SW 1271 (cell line): ENCODE measurements around the gene SAP30.
A peak's percentile ranks its signal among the peaks of the same experiment; 100 is the strongest.

Source experiments
- DNase-seq, 2 experiments: peaks; one replicate each; lab custom pipeline; 2025; lab: John Stamatoyannopoulos, UW

The SAP30 gene

GRCh38 chr4:173370477-173371291, at the start of gene SAP30:
SAP30 (plus strand) TSS chr4:173370954; CDS start chr4:173371183, 229 bp downstream.
- peak; percentile 81 to 88 for DNase-seq

- no peak for DNase-seq
Measured at GRCh38 chr4:173325007-173325736, 45.6 kb upstream of the SAP30 start.

DNA sequence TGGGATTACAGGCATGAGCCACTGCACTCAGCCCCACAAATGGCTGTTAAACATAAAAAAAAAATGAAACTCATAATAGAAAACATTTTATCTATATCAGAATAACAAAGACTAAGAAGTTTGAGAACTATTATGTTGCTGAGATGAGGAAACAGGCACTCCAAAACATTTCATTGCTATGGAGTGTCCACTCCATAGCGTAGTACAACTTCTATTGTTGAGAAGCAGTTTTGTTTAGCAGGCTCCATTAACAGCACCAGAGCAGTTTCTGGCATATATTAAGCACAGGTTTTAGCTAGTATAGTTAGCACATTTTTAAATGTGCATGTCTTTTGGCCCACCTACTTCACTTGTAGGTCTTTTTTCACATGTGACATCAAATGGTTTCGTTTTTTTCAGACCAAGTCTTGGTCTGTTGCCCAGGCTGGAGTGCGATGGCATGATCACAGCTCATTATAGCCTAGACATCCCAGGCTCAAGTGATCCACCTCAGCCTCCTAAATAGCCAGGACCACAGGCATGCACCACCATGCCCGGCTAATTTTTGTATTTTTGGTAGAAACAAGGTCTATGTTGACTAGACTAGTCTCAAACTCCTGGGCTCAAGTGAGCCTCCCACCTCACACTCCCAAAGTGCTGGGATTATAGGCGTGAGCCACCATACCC, 42.4 kb upstream of the SAP30 start:
- no peak for DNase-seq

DNA sequence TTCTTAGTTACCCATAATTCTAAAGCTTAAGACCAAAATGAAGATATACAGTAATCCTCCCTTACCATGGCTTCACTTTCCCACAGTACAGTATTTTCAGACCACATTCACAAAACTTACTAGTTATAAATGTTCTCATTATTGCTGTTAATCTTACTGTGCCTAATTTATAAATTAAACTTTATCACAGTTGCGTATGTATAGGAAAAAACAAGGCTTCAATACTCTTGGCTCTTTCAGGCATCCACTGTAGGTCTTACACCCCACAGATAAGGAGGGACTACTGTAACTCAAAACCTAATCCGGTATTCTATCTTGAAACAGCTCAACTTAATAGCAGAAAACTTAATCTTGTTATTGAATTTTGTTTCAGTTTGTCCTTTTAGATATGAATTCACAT, 40.2 kb upstream of the SAP30 start:
- DNase-seq = no peak

GRCh38 chr4:173332021-173332487, 38.7 kb upstream of the SAP30 start:
- DNase-seq = peak in 1 of 2 experiments; percentile 23

DNA sequence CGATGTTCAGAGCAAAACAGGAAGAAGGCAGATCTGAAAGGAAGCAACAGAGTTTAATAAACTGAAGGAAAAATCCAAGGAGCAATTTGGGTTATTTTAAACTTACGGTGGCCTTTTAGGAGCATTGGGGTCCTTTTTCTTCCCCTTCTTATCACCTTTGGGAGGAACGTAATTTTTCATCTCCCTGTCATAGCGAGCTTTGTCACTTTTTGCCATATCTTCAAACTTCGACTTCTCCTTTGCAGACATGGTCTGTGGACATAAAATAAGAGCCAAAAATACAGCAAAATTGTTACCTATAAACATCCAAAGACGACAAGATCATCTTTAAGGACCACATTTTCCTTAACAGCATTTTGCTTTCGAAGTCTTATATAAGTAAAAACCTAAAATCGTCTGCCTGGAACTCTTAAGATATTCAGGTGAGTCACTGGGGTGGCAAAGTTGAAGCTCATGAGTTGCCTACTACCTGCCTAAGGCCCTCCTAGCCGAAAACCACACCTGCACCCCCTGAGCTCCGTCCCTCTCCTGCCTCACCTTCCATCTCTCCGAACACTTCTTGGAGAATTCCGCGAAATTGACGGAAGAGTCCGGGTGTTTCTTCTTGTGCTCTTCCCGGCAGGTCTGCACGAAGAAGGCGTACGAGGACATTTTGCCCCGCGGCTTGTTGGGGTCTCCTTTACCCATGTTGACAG, 37.6 kb upstream of the SAP30 start:
- no peak for DNase-seq

- no peak for DNase-seq
Measured at GRCh38 chr4:173333658-173334084, 37.1 kb upstream of the SAP30 start.

DNA sequence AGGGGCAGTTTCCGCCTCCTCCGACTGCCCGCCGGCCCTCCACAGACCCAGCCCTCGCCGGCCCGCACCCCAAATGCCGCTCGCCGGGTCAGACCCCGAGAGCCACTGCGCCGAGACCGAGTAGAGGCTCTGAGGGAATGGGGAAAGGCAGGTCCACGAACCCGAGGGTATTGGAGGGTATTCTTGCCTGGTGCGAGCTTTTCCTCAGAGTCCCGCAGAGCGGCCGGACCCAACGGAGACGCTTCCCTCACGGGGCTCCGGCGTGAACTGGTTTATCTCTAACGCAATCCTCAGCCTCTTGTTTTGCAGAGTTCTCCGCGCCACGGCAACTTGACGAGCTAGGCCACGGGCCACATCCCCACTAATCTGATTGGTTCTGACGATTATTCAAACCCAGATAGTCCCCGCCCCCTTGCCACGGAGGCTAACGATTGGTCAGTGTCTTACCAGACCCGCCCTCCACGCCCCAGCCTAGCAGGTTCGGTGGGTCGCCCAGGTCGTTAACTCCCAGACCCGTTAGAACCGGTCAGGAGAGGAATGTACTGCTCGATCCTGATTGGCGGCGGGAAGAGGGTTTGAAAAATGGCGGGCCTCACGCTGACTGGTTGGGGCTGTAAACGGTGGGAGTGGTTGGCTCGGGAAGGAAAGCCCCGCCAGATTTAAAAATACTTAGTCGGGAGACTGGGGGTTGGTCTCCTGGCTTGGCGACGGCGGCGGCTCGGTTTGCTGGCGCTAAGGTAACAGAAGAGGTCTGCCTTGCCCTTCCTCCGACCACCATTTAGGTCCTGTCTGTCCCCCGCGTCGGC, 36.5 kb upstream of the SAP30 start, which contains the start of gene HMGB2:
TSS of gene HMGB2 (minus strand) at position 274 of the 806 bp plus-strand sequence. CDS start 709 bp downstream, outside the sequence.
- peak; percentile 88 to 95 for DNase-seq

- DNase-seq = peak; percentile 65 to 87
Measured at GRCh38 chr4:173334891-173335752, 35.6 kb upstream of the SAP30 start.

DNA sequence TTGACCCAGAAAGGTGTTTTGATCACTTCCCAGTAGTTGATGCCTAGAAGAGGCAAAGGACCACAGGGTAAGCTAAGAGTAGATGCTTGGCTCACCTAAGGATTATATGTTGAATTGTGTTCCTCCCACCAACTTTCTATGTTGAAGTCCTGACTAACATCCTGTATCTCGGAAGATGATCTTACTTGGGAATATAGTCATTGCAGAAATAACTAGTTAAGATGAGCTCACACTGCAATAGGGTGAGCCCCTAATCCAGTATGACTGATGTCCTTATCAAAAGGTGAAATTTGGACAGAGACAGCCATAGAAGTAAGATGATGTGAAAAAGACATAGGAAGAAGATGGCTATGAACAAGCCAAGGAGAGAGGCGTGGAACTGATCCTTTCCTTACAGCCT, 33.3 kb upstream of the SAP30 start:
- DNase-seq = no peak

- no peak for DNase-seq
Measured at GRCh38 chr4:173343832-173344397, 26.8 kb upstream of the SAP30 start.

DNA sequence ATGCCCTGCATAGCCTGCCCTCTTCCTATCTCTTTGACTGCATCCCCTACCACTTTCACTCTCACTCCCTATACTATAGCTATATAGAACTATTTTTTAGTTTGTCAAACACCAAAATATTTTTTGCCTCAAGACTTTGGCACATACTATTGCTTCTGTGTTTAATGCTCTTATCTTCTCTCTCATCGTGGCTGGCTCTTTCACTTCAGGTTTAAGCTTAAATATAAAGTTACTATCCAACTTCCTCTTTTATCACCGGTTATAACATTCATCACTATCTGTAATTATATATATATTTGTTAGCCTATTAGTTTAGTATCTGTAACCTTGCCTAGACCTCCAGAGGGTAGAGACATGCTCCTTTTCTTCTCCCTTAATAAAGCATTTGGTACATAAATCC, 25.1 kb upstream of the SAP30 start:
- no peak for DNase-seq

DNA sequence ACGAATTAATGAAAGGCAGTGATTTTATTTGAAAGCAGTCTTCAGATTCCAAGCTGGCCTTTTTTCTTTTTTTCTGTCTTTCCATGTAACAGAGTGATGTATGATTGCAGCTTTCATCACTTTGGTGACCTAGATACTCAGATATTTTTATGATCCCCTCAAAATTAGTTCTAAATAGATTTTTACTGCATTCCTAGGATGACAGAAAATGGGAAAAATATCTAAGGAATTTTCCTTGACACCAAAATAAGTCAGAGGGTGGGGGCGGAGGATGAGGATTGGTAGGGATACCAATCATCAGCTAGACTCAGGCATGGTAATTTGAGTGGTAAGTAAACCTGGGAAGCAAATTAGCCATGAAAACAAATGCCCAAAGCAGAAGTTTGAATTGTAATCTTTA, 24.7 kb upstream of the SAP30 start:
- peak; percentile 6 to 10 for DNase-seq

DNA sequence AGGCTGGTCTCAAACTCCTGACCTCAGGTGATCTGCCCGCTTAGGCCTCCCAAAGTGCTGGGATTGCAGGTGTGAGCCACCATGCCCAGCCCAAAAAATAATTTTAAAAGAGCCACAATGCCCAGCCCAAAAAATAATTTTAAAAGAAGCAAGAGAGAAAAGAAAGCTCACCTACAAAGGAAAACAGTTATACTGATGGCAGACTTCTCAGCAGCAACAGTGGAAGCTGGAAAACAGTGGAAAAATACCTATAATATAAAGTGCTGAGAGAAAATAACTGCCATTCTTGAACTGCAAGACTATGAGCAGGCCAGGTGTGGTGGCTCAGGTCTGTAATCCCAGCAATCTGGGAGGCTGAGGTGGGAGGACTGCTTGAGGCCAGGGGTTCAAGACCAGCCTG, 23.3 kb upstream of the SAP30 start:
- no peak for DNase-seq

DNA sequence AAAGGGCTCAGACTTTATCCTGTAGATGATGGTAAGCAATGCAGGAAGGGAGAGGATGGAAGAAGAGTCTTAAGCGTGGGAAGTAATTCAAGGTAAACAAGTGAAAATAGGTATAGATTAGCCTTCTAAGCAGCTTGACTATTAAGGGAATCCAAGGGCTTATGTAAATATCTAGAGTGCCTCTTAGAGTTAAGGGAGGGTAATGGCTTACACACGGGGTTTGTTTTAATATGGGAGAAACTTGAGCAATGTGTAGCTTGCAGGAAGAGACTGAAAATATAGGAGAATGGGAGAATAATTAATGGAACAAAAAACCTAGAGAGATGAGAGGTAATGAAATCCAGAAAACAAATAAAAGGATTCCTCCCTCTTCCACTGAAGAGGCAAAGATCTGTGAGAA, 12.8 kb upstream of the SAP30 start:
- no peak for DNase-seq

DNA sequence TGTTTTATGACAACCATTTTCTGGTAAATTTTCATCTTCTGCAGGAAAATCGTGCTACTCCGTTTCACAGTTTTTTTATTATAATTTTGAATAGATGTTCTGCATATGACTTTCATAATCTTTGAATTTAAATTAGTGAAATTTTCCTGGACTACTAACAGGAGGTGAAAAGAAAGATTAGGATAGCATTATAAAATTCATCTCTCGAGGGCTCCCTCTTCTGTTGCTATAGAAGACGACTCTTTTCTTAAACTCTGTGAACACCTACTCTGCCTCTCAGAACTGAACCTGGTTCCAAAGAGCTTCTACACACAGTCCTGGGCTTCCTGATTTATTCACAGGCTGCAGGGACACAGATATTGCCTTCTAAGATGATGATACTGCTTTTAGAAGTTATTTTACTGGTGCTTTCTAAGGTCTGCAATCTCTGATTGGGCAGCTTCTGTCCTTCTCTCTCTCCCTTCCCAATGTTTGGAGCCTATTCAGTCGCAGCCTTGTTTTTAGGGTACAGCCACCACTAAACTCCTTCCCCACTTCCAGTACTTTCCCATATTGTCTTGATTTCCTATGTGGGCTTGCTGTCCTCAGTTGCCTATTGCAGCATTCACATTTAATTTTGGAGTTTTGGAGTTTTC, 10.1 kb upstream of the SAP30 start:
- DNase-seq = peak in 1 of 2 experiments; percentile 16

GRCh38 chr4:173362666-173363065, 8.1 kb upstream of the SAP30 start:
- no peak for DNase-seq

GRCh38 chr4:173365359-173365996, 5.3 kb upstream of the SAP30 start:
- no peak for DNase-seq

- DNase-seq = no peak
Measured at GRCh38 chr4:173367285-173367684, 3.5 kb upstream of the SAP30 start.
